NB4 (cell line): ENCODE results near the gene ADGRL3.

Experiments
- MYC ChIP-seq: IDR thresholded peaks from 2 replicates; pipeline ENCODE4 v1.6.1; 2011; ENCODE audit warnings: low read depth, low read length
- POLR2A ChIP-seq: IDR thresholded peaks from 2 replicates; pipeline ENCODE4 v1.6.1; 2011; ENCODE audit warnings: mild to moderate bottlenecking; ENCODE audit not compliant: insufficient read length; ENCODE audit errors: extremely low read depth
- TF ChIP-seq, protein P1 (sequence below): IDR thresholded peaks from one replicate; pipeline ENCODE4 v1.5.1; 2012; ENCODE audit warnings: low read depth, low read length
- TF ChIP-seq, protein P2 (sequence below): IDR thresholded peaks from 2 replicates; pipeline ENCODE4 v1.6.1; 2011; ENCODE audit warnings: low read depth, low read length

DNA sequence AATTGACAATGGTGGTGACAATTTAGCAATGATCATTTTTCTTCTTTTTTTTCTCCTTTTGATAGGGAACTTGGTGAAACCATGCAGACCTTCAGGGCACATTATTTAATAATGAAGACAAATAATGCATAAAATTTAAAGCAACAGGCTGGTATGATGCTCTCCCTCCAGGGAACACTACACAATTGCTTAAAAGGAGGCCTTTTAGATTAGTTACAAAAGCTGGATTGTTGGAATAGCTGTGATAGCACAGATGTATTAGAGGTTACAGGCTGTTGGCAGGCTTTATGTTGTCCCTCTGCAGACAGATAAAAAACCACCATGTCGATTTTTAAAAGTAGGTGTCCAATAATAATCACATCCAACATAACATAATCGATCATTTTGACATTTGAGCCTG is 307.0 kb downstream of the ADGRL3 start:
- TF ChIP-seq, protein P1, sequence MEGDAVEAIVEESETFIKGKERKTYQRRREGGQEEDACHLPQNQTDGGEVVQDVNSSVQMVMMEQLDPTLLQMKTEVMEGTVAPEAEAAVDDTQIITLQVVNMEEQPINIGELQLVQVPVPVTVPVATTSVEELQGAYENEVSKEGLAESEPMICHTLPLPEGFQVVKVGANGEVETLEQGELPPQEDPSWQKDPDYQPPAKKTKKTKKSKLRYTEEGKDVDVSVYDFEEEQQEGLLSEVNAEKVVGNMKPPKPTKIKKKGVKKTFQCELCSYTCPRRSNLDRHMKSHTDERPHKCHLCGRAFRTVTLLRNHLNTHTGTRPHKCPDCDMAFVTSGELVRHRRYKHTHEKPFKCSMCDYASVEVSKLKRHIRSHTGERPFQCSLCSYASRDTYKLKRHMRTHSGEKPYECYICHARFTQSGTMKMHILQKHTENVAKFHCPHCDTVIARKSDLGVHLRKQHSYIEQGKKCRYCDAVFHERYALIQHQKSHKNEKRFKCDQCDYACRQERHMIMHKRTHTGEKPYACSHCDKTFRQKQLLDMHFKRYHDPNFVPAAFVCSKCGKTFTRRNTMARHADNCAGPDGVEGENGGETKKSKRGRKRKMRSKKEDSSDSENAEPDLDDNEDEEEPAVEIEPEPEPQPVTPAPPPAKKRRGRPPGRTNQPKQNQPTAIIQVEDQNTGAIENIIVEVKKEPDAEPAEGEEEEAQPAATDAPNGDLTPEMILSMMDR, result no peak
- TF ChIP-seq POLR2A, result no peak
- no peak for TF ChIP-seq MYC
- TF ChIP-seq, protein P2, sequence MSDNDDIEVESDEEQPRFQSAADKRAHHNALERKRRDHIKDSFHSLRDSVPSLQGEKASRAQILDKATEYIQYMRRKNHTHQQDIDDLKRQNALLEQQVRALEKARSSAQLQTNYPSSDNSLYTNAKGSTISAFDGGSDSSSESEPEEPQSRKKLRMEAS, result no peak
